ENCODE results near the gene INO80.

Gene INO80

GRCh38 chr15:41154412-41154811, 38.3 kb upstream of the INO80 start:
- TF ChIP-seq SIN3A (IDR thresholded peaks at IDR 0.05; ENCODE audit: borderline replicate concordance, insufficient read depth, low read length), result no peak
- TF ChIP-seq FOXP2 (optimal IDR thresholded peaks at IDR 0.05; ENCODE audit: borderline replicate concordance, extremely low read depth, extremely low read length, insufficient read depth), result no peak
- no peak for TF ChIP-seq POLR2AphosphoS5 (IDR thresholded peaks at IDR 0.05; ENCODE audit: low read depth, low read length)
- TF ChIP-seq TAF1 (IDR thresholded peaks at IDR 0.05; ENCODE audit: borderline replicate concordance, insufficient read depth, low read length), result no peak
- no peak for TF ChIP-seq REST (IDR thresholded peaks at IDR 0.05; ENCODE audit: insufficient read depth in 1 of 2, low read depth in 2 of 2, low read length in 2 of 2)

GRCh38 chr15:41153733-41154132, 37.7 kb upstream of the INO80 start:
- TF ChIP-seq POLR2AphosphoS5 (IDR thresholded peaks at IDR 0.05; ENCODE audit: low read depth, low read length) (no peak), REST (IDR thresholded peaks at IDR 0.05; ENCODE audit: insufficient read depth in 1 of 2, low read depth in 2 of 2, low read length in 2 of 2) (no peak), TAF1 (IDR thresholded peaks at IDR 0.05; ENCODE audit: borderline replicate concordance, insufficient read depth, low read length) (no peak), SIN3A (IDR thresholded peaks at IDR 0.05; ENCODE audit: borderline replicate concordance, insufficient read depth, low read length) (no peak), FOXP2 (optimal IDR thresholded peaks at IDR 0.05; ENCODE audit: borderline replicate concordance, extremely low read depth, extremely low read length, insufficient read depth) (no peak)

- TF ChIP-seq FOXP2 (optimal IDR thresholded peaks at IDR 0.05; ENCODE audit: borderline replicate concordance, extremely low read depth, extremely low read length, insufficient read depth) (no peak), POLR2AphosphoS5 (IDR thresholded peaks at IDR 0.05; ENCODE audit: low read depth, low read length) (no peak), SIN3A (IDR thresholded peaks at IDR 0.05; ENCODE audit: borderline replicate concordance, insufficient read depth, low read length) (no peak), REST (IDR thresholded peaks at IDR 0.05; ENCODE audit: insufficient read depth in 1 of 2, low read depth in 2 of 2, low read length in 2 of 2) (no peak), TAF1 (IDR thresholded peaks at IDR 0.05; ENCODE audit: borderline replicate concordance, insufficient read depth, low read length) (no peak)
Measured at GRCh38 chr15:41151451-41152005, 35.4 kb upstream of the INO80 start.

GRCh38 chr15:41150279-41150678, 34.2 kb upstream of the INO80 start:
- TF ChIP-seq POLR2AphosphoS5 (IDR thresholded peaks at IDR 0.05; ENCODE audit: low read depth, low read length) (no peak), FOXP2 (optimal IDR thresholded peaks at IDR 0.05; ENCODE audit: borderline replicate concordance, extremely low read depth, extremely low read length, insufficient read depth) (no peak), TAF1 (IDR thresholded peaks at IDR 0.05; ENCODE audit: borderline replicate concordance, insufficient read depth, low read length) (no peak), SIN3A (IDR thresholded peaks at IDR 0.05; ENCODE audit: borderline replicate concordance, insufficient read depth, low read length) (no peak), REST (IDR thresholded peaks at IDR 0.05; ENCODE audit: insufficient read depth in 1 of 2, low read depth in 2 of 2, low read length in 2 of 2) (no peak)

- TF ChIP-seq REST (IDR thresholded peaks at IDR 0.05; ENCODE audit: insufficient read depth in 1 of 2, low read depth in 2 of 2, low read length in 2 of 2), result no peak
- TF ChIP-seq TAF1 (IDR thresholded peaks at IDR 0.05; ENCODE audit: borderline replicate concordance, insufficient read depth, low read length), result no peak
- no peak for TF ChIP-seq SIN3A (IDR thresholded peaks at IDR 0.05; ENCODE audit: borderline replicate concordance, insufficient read depth, low read length)
- no peak for TF ChIP-seq POLR2AphosphoS5 (IDR thresholded peaks at IDR 0.05; ENCODE audit: low read depth, low read length)
- TF ChIP-seq FOXP2 (optimal IDR thresholded peaks at IDR 0.05; ENCODE audit: borderline replicate concordance, extremely low read depth, extremely low read length, insufficient read depth), result no peak
Measured at GRCh38 chr15:41148065-41148464, 32.0 kb upstream of the INO80 start.

Data from PFSK-1 (cell line).